ENCODE data around the gene UGDH. TPM values are rescaled to one million over a fixed set of nuclear protein-coding genes. Genes with fewer than 3 reads are reported as not detected.

The UGDH gene
- total and polyA plus RNA-seq, 10 of the 15 experiments (the other 5 are each of a cell fraction or from before 2014, with no cell fraction given): 11.1 to 60.3 (median 26.8) TPM

- ChIA-PET SMC1A (ENCODE audit: uncharacterized antibody, unreplicated experiment) (no interaction called here), POLR2A (no interaction called here), CTCF (no interaction called here), RAD21 (ENCODE audit: unreplicated experiment) (no interaction called here)
- Histone ChIP-seq H3K27ac (ENCODE audit: control insufficient read depth, insufficient read depth) (no peak overlapping the region), H3K79me2 (ENCODE audit: control insufficient read depth, insufficient read depth, low read length) (no peaks in the 10 kb centered on the region), H2AFZ (ENCODE audit: control insufficient read depth, low read depth, low read length) (no peak overlapping the region), H3K4me2 (ENCODE audit: control insufficient read depth, insufficient read depth) (no peak overlapping the region), H3K9ac (ENCODE audit: control insufficient read depth, insufficient read depth, low read length) (no peak overlapping the region), H3K9me3 (replicated peaks; ENCODE audit: control insufficient read depth, insufficient read depth, low read length) (no peaks in the 10 kb centered on the region), H4K20me1 (ENCODE audit: control insufficient read depth, insufficient read depth) (no peaks in the 10 kb centered on the region), H3K36me3 (ENCODE audit: control insufficient read depth in 2 of 2, insufficient read depth in 2 of 2, low read length in 1 of 2) (no peaks in the 10 kb centered on the region; a peak in 2 of 4 replicates), H3K27me3 (replicated peaks in 1 of 2; ENCODE audit: control insufficient read depth in 2 of 2, insufficient read depth in 2 of 2, low read length in 1 of 2) (no peaks in the 10 kb centered on the region), H3K4me1 (ENCODE audit: control insufficient read depth, insufficient read depth, low read length) (no peaks in the 10 kb centered on the region), H3K4me3 (no peak overlapping the region)
- no peak for ATAC-seq
- FAIRE-seq: no peak
- BruUV-seq (replicated peaks): no TSS peak
- WGBS (ENCODE audit: insufficient coverage, insufficient replicate concordance, low lambda C conversion rate, missing lambda C conversion rate): 100% methylated on average over 1 of the region's 1 CpG
- DNase-seq (ENCODE audit: low read depth, low spot score): no peak
- intact Hi-C loops (cut with micrococcal nuclease; ENCODE audit: unreplicated experiment): no loop called here
- in situ Hi-C loops (cut with MboI): no loop called here
- no peak for TF ChIP-seq FOXK2 (IDR thresholded peaks at IDR 0.05)
- no peak for TF ChIP-seq SRF (IDR thresholded peaks at IDR 0.05; ENCODE audit: low read depth in 2 of 2, low read length in 2 of 2)
- no peak for TF ChIP-seq ZNF217 (IDR thresholded peaks at IDR 0.05)
- TF ChIP-seq TARDBP (IDR thresholded peaks at IDR 0.05; ENCODE audit: borderline replicate concordance): no peak
- TF ChIP-seq HDGF (IDR thresholded peaks at IDR 0.05): no peak
- no peak for TF ChIP-seq ZBTB11 (CRISPR knock-in tag; IDR thresholded peaks at IDR 0.05)
- no peak for TF ChIP-seq RUNX3 (IDR thresholded peaks at IDR 0.05; ENCODE audit: low read length)
- no peak for TF ChIP-seq NRF1 (conservative IDR thresholded peaks at IDR 0.05; ENCODE audit: low read depth, low read length)
- no peak for TF ChIP-seq SPI1 (IDR thresholded peaks at IDR 0.05; ENCODE audit: borderline replicate concordance, insufficient read depth, low read depth, low read length)
- no peak for TF ChIP-seq RFX5 (IDR thresholded peaks at IDR 0.05; ENCODE audit: low read depth, low read length)
- TF ChIP-seq BACH1 (IDR thresholded peaks at IDR 0.05; ENCODE audit: borderline replicate concordance): no peak
- no peak for TF ChIP-seq JUNB (IDR thresholded peaks at IDR 0.05)
- no peak for TF ChIP-seq FOXM1 (IDR thresholded peaks at IDR 0.05; ENCODE audit: low read depth, low read length)
- TF ChIP-seq RAD51 (IDR thresholded peaks at IDR 0.05): no peak
- no peak for TF ChIP-seq SIN3A (IDR thresholded peaks at IDR 0.05; ENCODE audit: low read depth, low read length)
- TF ChIP-seq POLR2AphosphoS2 (IDR thresholded peaks at IDR 0.05; ENCODE audit: low read depth, low read length): no peak
- no peak for TF ChIP-seq ZBTB33 (IDR thresholded peaks at IDR 0.05)
- no peak for TF ChIP-seq TCF12 (IDR thresholded peaks at IDR 0.05; ENCODE audit: low read depth, low read length)
- no peak for TF ChIP-seq WRNIP1 (IDR thresholded peaks at IDR 0.05; ENCODE audit: borderline replicate concordance, low read depth, low read length)
Measured at GRCh38 chr4:39497909-39498726, 29.1 kb downstream of the UGDH start.

Measured in GM12878 (cell line).